SK-N-SH (cell line): ENCODE results near the gene RPL37A. TPM values are rescaled to one million over a fixed set of nuclear protein-coding genes. Genes with fewer than 3 reads are reported as not detected.
A peak's percentile ranks its signal among the peaks of the same experiment; 100 is the strongest.

Experiments used
- CTCF ChIA-PET: fragments of 300-600, 350-600 bp; formaldehyde crosslinking; extraction: SDS; loops from one replicate; lab custom pipeline; 2021; lab: Yijun Ruan, JAX
- POLR2A ChIA-PET: fragments of 350-600 bp; sonication (Branson Sonifier 250); formaldehyde crosslinking; extraction: SDS; loops from one replicate; lab custom pipeline; 2020; ENCODE audit warnings: antibody characterized with exemption, inconsistent platforms; lab: Yijun Ruan, JAX
- DNase-seq: peaks from one replicate; pipeline ENCODE4 v3.0.0; 2012
- H2AFZ ChIP-seq: fragments of 200-600 bp; sonication (generic); 2 replicates; pipeline ENCODE4 v1.8.1; 2016; ENCODE audit warnings: antibody characterized with exemption, mild to moderate bottlenecking, low read depth
- H3F3A ChIP-seq: fragments of 200-600 bp; sonication (generic); replicated peaks from 2 replicates; pipeline ENCODE3; 2016; ENCODE audit warnings: antibody characterized with exemption, mild to moderate bottlenecking; ENCODE audit not compliant: insufficient read depth
- H3K27ac ChIP-seq, 2 experiments: fragments of 200-500 bp in 1 of 2; fragments of 200-600 bp in 1 of 2; sonication (Bioruptor generic) in 1 of 2; sonication (generic), shearing (Covaris generic) in 1 of 2; 2 replicates each; pipeline versions ENCODE4 v1.5.1 to v1.6.1; 2014 to 2016; ENCODE audit warnings: low read depth in 2 of 2, inconsistent platforms in 1 of 2, low read length in 1 of 2, mild to moderate bottlenecking in 1 of 2, mixed read lengths in 1 of 2
- H3K27me3 ChIP-seq: fragments of 200-600 bp; sonication (generic), shearing (Covaris generic); 2 replicates; pipeline ENCODE4 v1.6.1; 2016; ENCODE audit warnings: mixed run types; ENCODE audit not compliant: insufficient read depth
- H3K36me3 ChIP-seq, 2 experiments: fragments of 200-500 bp in 1 of 2; fragments of 200-600 bp in 1 of 2; sonication (Bioruptor generic) in 1 of 2; sonication (generic) in 1 of 2; replicated peaks in 1 of 2; 2 replicates each; pipeline versions ENCODE3 to v1.5.1; 2014 to 2016; ENCODE audit warnings: low read length in 1 of 2, mild to moderate bottlenecking in 1 of 2; ENCODE audit not compliant: insufficient read depth in 2 of 2, control insufficient read depth in 1 of 2
- H3K4me1 ChIP-seq, 2 experiments: fragments of 200-500 bp in 1 of 2; fragments of 200-600 bp in 1 of 2; sonication (Bioruptor generic) in 1 of 2; sonication (generic), shearing (Covaris generic) in 1 of 2; 2 replicates each; pipeline versions ENCODE4 v1.5.1 to v1.6.1; 2014 to 2016; ENCODE audit warnings: low read depth in 1 of 2, low read length in 1 of 2, mixed run types in 1 of 2; ENCODE audit not compliant: insufficient read depth in 2 of 2, control insufficient read depth in 1 of 2
- H3K4me2 ChIP-seq: fragments of 200-600 bp; sonication (generic), shearing (Covaris generic); 2 replicates; pipeline ENCODE4 v1.6.1; 2017; ENCODE audit warnings: mixed run types
- H3K4me3 ChIP-seq, 2 experiments: fragments of 200-500 bp in 1 of 2; fragments of 200-600 bp in 1 of 2; sonication (Bioruptor generic) in 1 of 2; sonication (generic), shearing (Covaris generic) in 1 of 2; 2 replicates each; pipeline versions ENCODE4 v1.5.1 to v1.8.1; 2014 to 2016; ENCODE audit warnings: low read depth in 2 of 2, inconsistent platforms in 1 of 2, low read length in 1 of 2, mild to moderate bottlenecking in 1 of 2, mixed read lengths in 1 of 2, moderate library complexity in 1 of 2
- H3K79me2 ChIP-seq: fragments of 200-600 bp; sonication (generic); 2 replicates; pipeline ENCODE4 v1.8.1; 2017; ENCODE audit warnings: mild to moderate bottlenecking; ENCODE audit not compliant: insufficient read depth
- H3K9ac ChIP-seq: fragments of 200-600 bp; sonication (generic); 2 replicates; pipeline ENCODE4 v1.6.1; 2017; ENCODE audit warnings: mixed run types
- H3K9me2 ChIP-seq: fragments of 200-600 bp; sonication (generic); 2 replicates; pipeline ENCODE4 v1.6.1; 2017; ENCODE audit warnings: mixed run types
- H3K9me3 ChIP-seq: fragments of 200-600 bp; sonication (generic); 2 replicates; pipeline ENCODE4 v1.6.1; 2017; ENCODE audit warnings: mixed run types, mild to moderate bottlenecking, moderate library complexity
- H4K20me1 ChIP-seq: fragments of 200-600 bp; sonication (generic); 2 replicates; pipeline ENCODE4 v1.6.1; 2017; ENCODE audit warnings: mild to moderate bottlenecking, mixed run types; ENCODE audit not compliant: insufficient read depth
- ELF1 ChIP-seq: IDR thresholded peaks from 2 replicates; pipeline ENCODE4 v1.4.0; 2012
- EP300 ChIP-seq, 2 experiments: IDR thresholded peaks; 2 replicates each; pipeline versions ENCODE4 v1.4.0 to v1.6.1; 2012; ENCODE audit warnings: borderline replicate concordance in 1 of 2, low read depth in 1 of 2, low read length in 1 of 2
- EZH2phosphoT487 ChIP-seq: fragments of 200-600 bp; sonication (generic); IDR thresholded peaks from 2 replicates; pipeline ENCODE4 v1.6.1; 2017; ENCODE audit warnings: low read depth, mixed run types, mild to moderate bottlenecking, antibody characterized with exemption, moderate library complexity, borderline replicate concordance
- GATA2 ChIP-seq: sonication (generic); formaldehyde crosslinking; IDR thresholded peaks from 2 replicates; pipeline ENCODE4 v1.5.0; 2020; ENCODE audit warnings: mild to moderate bottlenecking, missing genetic modification reagents
- JUND ChIP-seq: IDR thresholded peaks from 2 replicates; pipeline ENCODE4 v1.4.0; 2012
- NFIC ChIP-seq: IDR thresholded peaks from 2 replicates; pipeline ENCODE4 v1.4.0; 2012; ENCODE audit warnings: borderline replicate concordance
- NRF1 ChIP-seq: IDR thresholded peaks from 2 replicates; pipeline ENCODE4 v1.6.1; 2012; ENCODE audit warnings: low read depth, mild to moderate bottlenecking, low read length
- SMC3 ChIP-seq: IDR thresholded peaks from 2 replicates; pipeline ENCODE4 v1.6.1; 2012; ENCODE audit warnings: low read depth, low read length, improper control_type of control experiment
- TCF12 ChIP-seq: IDR thresholded peaks from 2 replicates; pipeline ENCODE4 v1.4.0; 2012
- YY1 ChIP-seq: IDR thresholded peaks from 2 replicates; pipeline ENCODE4 v1.4.0; 2012; ENCODE audit warnings: low read depth, mild to moderate bottlenecking
- WGBS: methylation state at CpG from one replicate; pipeline ENCODE4 v1.1.6; 2017; ENCODE audit warnings: low lambda C conversion rate; 5-methylcytosine and 5-hydroxymethylcytosine counted together
- polyA plus RNA-seq, 3 experiments: library from polyadenylated mRNA; depleted of rRNA; stranded (reverse); fragments of >200 nt; gene quantifications; 2 replicates each; pipeline ENCODE4 v1.2.3, GENCODE V29; 2012
- TF ChIP-seq, protein P1 (sequence below): IDR thresholded peaks from 2 replicates; pipeline ENCODE4 v1.6.1; 2012; ENCODE audit warnings: mild to moderate bottlenecking, low read depth, low read length, moderate library complexity
- TF ChIP-seq, protein P2 (sequence below): fragments of 150-350 bp; IDR thresholded peaks from 2 replicates; pipeline ENCODE4 v1.6.1; 2017; ENCODE audit warnings: antibody characterized with exemption, low read length, low read depth, borderline replicate concordance

Gene RPL37A
- polyA plus RNA-seq, 1 of the 3 experiments (the other 2 are of a cell fraction), result 2,018 TPM

DNA sequence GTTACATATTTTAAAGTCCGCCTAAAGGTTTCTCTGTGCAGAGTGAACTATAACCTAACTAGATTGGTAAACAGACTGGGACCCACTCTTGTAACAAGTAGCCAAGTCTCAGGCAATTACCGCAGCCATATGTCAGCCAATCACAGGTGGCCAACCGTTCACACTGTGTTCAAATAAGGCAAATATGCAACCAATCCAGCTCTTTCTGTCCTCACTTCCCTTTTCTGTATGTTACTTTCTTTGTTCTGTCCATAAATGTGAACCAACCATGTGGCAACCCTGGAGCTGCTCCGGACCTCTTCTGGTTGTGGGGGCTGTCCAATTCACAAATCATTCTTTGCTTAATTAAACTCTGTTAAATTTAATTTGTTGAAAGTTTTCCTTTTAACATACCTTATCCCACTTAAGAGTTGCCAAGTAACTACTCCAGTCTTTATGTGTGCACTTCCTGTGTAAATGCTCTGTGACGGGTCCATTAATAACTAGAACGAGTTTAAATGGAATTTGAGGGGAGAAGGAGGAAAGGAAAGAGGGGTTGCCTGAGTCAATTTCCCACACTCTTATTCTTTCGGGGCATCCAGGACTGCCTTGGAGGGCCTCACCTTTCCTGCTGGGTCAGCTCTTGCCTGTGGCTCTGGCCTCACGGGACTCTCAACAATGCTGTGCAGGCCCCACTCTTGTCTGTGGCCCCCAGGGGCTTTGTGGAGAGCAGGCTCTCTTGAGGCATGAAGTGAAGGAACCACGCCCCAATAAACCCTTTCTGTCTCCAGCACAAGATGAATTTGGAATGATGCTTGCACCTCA, 6.6 kb upstream of the RPL37A start:
- 64% methylated on average over 8 of the region's 9 CpGs for WGBS
- H3K9me2 ChIP-seq, result no peaks in the 10 kb centered on the region
- POLR2A ChIA-PET, result interaction anchor here (0.6 kb wide), 1 partner anchor 254 kb away, joined by 3 read pairs; no protein-coding TSS in a partner anchor

More for the DNA sequence above, 6.6 kb upstream of the RPL37A start:
- H4K20me1 ChIP-seq, result no peaks in the 10 kb centered on the region
- H3K4me1 ChIP-seq, result peaks cover 7 to 58% of the 10 kb centered on the region in 2 experiments; a peak in 3 of 4 replicates
- no peak for TF ChIP-seq ELF1
- TF ChIP-seq, protein P1, sequence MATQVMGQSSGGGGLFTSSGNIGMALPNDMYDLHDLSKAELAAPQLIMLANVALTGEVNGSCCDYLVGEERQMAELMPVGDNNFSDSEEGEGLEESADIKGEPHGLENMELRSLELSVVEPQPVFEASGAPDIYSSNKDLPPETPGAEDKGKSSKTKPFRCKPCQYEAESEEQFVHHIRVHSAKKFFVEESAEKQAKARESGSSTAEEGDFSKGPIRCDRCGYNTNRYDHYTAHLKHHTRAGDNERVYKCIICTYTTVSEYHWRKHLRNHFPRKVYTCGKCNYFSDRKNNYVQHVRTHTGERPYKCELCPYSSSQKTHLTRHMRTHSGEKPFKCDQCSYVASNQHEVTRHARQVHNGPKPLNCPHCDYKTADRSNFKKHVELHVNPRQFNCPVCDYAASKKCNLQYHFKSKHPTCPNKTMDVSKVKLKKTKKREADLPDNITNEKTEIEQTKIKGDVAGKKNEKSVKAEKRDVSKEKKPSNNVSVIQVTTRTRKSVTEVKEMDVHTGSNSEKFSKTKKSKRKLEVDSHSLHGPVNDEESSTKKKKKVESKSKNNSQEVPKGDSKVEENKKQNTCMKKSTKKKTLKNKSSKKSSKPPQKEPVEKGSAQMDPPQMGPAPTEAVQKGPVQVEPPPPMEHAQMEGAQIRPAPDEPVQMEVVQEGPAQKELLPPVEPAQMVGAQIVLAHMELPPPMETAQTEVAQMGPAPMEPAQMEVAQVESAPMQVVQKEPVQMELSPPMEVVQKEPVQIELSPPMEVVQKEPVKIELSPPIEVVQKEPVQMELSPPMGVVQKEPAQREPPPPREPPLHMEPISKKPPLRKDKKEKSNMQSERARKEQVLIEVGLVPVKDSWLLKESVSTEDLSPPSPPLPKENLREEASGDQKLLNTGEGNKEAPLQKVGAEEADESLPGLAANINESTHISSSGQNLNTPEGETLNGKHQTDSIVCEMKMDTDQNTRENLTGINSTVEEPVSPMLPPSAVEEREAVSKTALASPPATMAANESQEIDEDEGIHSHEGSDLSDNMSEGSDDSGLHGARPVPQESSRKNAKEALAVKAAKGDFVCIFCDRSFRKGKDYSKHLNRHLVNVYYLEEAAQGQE, result no peak
- no peak for TF ChIP-seq JUND
- no peak for TF ChIP-seq GATA2 (CRISPR knock-in tag)
- TF ChIP-seq TCF12, result no peak
- TF ChIP-seq SMC3, result no peak
- TF ChIP-seq NRF1, result no peak
- no peak for TF ChIP-seq EZH2phosphoT487
- no peak for TF ChIP-seq NFIC
- no peak for TF ChIP-seq EP300 (IDR thresholded peaks at IDR 0.05; ENCODE audit: borderline replicate concordance in 1 of 2, low read depth in 1 of 2, low read length in 1 of 2)
- no peak for TF ChIP-seq YY1
- TF ChIP-seq, protein P2, sequence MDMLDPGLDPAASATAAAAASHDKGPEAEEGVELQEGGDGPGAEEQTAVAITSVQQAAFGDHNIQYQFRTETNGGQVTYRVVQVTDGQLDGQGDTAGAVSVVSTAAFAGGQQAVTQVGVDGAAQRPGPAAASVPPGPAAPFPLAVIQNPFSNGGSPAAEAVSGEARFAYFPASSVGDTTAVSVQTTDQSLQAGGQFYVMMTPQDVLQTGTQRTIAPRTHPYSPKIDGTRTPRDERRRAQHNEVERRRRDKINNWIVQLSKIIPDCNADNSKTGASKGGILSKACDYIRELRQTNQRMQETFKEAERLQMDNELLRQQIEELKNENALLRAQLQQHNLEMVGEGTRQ, result no peak
- CTCF ChIA-PET, result interaction anchor here (1.0 kb wide), 1 partner anchor 27 kb away, joined by 3 read pairs; no protein-coding TSS in a partner anchor
- H3F3A ChIP-seq, result peaks cover 54% of the 10 kb centered on the region
- peak overlapping the region; percentile 64 for H3K4me2 ChIP-seq
- no peak for DNase-seq
- peaks cover 14% of the 10 kb centered on the region for H3K79me2 ChIP-seq
- peak overlapping the region; percentile 80 for H2AFZ ChIP-seq
- peak overlapping the region; percentile 72 to 94 for H3K27ac ChIP-seq
- no peaks in the 10 kb centered on the region for H3K9me3 ChIP-seq
- peak overlapping the region; percentile 61 for H3K9ac ChIP-seq
- H3K36me3 ChIP-seq, result no peaks in the 10 kb centered on the region
- no peak overlapping the region for H3K4me3 ChIP-seq
- H3K27me3 ChIP-seq, result no peaks in the 10 kb centered on the region
